HepG2 (cell line): ENCODE measurements around the gene SKI. TPM values are rescaled to one million over a fixed set of nuclear protein-coding genes. Genes with fewer than 3 reads are reported as not detected.

ENCODE experiments used
- GABPB1 ChIP-seq: IDR thresholded peaks from 2 replicates; pipeline ENCODE4 v1.6.1; 2016; ENCODE audit warnings: mild to moderate bottlenecking, missing genetic modification reagents, moderate library complexity, missing compliant biosample characterization
- GTF2F1 ChIP-seq: fragments of 150-350 bp; IDR thresholded peaks from 2 replicates; pipeline ENCODE4 v1.6.1; 2014; ENCODE audit warnings: low read length
- IKZF1 ChIP-seq: fragments of 450-650 bp; IDR thresholded peaks from 2 replicates; pipeline ENCODE4 v1.7.1; 2016
- MAZ ChIP-seq, 2 experiments: sonication (generic) in 1 of 2; formaldehyde crosslinking in 1 of 2; IDR thresholded peaks; 2 replicates each; pipeline versions ENCODE4 v1.5.0 to v1.6.1; 2012 to 2020; ENCODE audit warnings: low read depth in 2 of 2, mild to moderate bottlenecking in 2 of 2, borderline replicate concordance in 1 of 2, improper control_type of control experiment in 1 of 2, low read length in 1 of 2, missing genetic modification reagents in 1 of 2, moderate library complexity in 1 of 2
- NFIB ChIP-seq: sonication (generic); formaldehyde crosslinking; IDR thresholded peaks from 2 replicates; pipeline ENCODE4 v1.9.0; 2021; ENCODE audit warnings: missing genetic modification reagents, mild to moderate bottlenecking, borderline replicate concordance
- PBX3 ChIP-seq: sonication (generic); formaldehyde crosslinking; IDR thresholded peaks from 2 replicates; pipeline ENCODE4 v1.8.1; 2023; ENCODE audit warnings: missing genetic modification reagents, inconsistent platforms, borderline replicate concordance
- SMAD3 ChIP-seq: sonication (generic); formaldehyde crosslinking; IDR thresholded peaks from 2 replicates; pipeline ENCODE4 v1.4.0; 2020; ENCODE audit warnings: missing genetic modification reagents
- TARDBP ChIP-seq: sonication (generic); formaldehyde crosslinking; IDR thresholded peaks from 2 replicates; pipeline ENCODE4 v1.8.0; 2022; ENCODE audit warnings: mild to moderate bottlenecking, missing genetic modification reagents
- ZBTB40 ChIP-seq, 2 experiments: fragments of 450-650 bp in 1 of 2; sonication (generic) in 1 of 2; formaldehyde crosslinking in 1 of 2; IDR thresholded peaks; 2 replicates each; pipeline versions ENCODE4 v1.6.1 to v1.8.0; 2016 to 2022; ENCODE audit warnings: antibody characterized with exemption in 1 of 2, mild to moderate bottlenecking in 1 of 2, missing genetic modification reagents in 1 of 2
- ZMYM3 ChIP-seq: sonication (generic); formaldehyde crosslinking; IDR thresholded peaks from 2 replicates; pipeline ENCODE4 v1.5.1; 2020; ENCODE audit warnings: mild to moderate bottlenecking, missing genetic modification reagents
- ZNF580 ChIP-seq: IDR thresholded peaks from 2 replicates; pipeline ENCODE4 v1.6.1; 2016; ENCODE audit warnings: low read depth, borderline replicate concordance
- ZNF615 ChIP-seq: sonication (generic); formaldehyde crosslinking; IDR thresholded peaks from 2 replicates; pipeline ENCODE4 v1.5.0; 2020; ENCODE audit warnings: mild to moderate bottlenecking, missing genetic modification reagents, borderline replicate concordance
- ZNF747 ChIP-seq: sonication (generic); formaldehyde crosslinking; IDR thresholded peaks from 2 replicates; pipeline ENCODE4 v1.8.1; 2023; ENCODE audit warnings: missing genetic modification reagents, mild to moderate bottlenecking, borderline replicate concordance
- polyA plus RNA-seq, 8 experiments: library from polyadenylated mRNA; depleted of rRNA in 3 of 8; stranded (reverse) in 7 of 8; unstranded in 1 of 8; fragments of >200 nt; fragmentation: Illumina TruSeq in 4 of 8; extraction: Trizol in 4 of 8; gene quantifications; 2 replicates each; pipeline versions ENCODE4 v1.2.1 to v1.2.3, GENCODE V29; 2011 to 2016; ENCODE audit warnings: low read depth in 4 of 8, missing spikeins in 1 of 8, mixed read lengths in 1 of 8; ENCODE audit not compliant: insufficient read depth in 1 of 8
- total RNA-seq, 5 experiments: library from RNA; depleted of rRNA; stranded (reverse); fragments of >200 nt; fragmentation: Illumina TruSeq; extraction: Trizol; gene quantifications; 2 replicates each; pipeline ENCODE4 v1.2.3, GENCODE V29; 2016; ENCODE audit warnings: low read depth in 1 of 5
- TF ChIP-seq, protein P1 (sequence below): sonication (generic); formaldehyde crosslinking; IDR thresholded peaks from 2 replicates; pipeline ENCODE4 v1.9.0; 2021; ENCODE audit warnings: missing genetic modification reagents, borderline replicate concordance

SKI gene
- total and polyA plus RNA-seq, 2 of the 13 experiments (the other 11 are each of a cell fraction or from before 2014, with no cell fraction given), result 4.7 to 6.9 TPM

GRCh38 chr1:2270260-2271100 lies 42.4 kb downstream of the SKI start (continued):
- TF ChIP-seq ZBTB40 (IDR thresholded peaks at IDR 0.05) (no peak), ZBTB40 (CRISPR knock-in tag; IDR thresholded peaks at IDR 0.05) (no peak), ZMYM3 (CRISPR knock-in tag) (no peak), MAZ (IDR thresholded peaks at IDR 0.05; ENCODE audit: borderline replicate concordance, low read depth, low read length) (no peak), MAZ (CRISPR knock-in tag; IDR thresholded peaks at IDR 0.05; ENCODE audit: low read depth) (peak; percentile 60; the same call in 1 of the 2 replicates), PBX3 (CRISPR knock-in tag) (no peak), TARDBP (CRISPR knock-in tag) (peak; percentile 66; the same call in 1 of the 2 replicates), GTF2F1 (no peak), ZNF615 (CRISPR knock-in tag) (no peak), ZNF580 (no peak), ZNF747 (peak; percentile 63; the same call in 1 of the 2 replicates), IKZF1 (no peak), NFIB (no peak), SMAD3 (CRISPR knock-in tag) (no peak), GABPB1 (CRISPR knock-in tag) (peak; percentile 14; the same call in 1 of the 2 replicates)
- TF ChIP-seq, protein P1, sequence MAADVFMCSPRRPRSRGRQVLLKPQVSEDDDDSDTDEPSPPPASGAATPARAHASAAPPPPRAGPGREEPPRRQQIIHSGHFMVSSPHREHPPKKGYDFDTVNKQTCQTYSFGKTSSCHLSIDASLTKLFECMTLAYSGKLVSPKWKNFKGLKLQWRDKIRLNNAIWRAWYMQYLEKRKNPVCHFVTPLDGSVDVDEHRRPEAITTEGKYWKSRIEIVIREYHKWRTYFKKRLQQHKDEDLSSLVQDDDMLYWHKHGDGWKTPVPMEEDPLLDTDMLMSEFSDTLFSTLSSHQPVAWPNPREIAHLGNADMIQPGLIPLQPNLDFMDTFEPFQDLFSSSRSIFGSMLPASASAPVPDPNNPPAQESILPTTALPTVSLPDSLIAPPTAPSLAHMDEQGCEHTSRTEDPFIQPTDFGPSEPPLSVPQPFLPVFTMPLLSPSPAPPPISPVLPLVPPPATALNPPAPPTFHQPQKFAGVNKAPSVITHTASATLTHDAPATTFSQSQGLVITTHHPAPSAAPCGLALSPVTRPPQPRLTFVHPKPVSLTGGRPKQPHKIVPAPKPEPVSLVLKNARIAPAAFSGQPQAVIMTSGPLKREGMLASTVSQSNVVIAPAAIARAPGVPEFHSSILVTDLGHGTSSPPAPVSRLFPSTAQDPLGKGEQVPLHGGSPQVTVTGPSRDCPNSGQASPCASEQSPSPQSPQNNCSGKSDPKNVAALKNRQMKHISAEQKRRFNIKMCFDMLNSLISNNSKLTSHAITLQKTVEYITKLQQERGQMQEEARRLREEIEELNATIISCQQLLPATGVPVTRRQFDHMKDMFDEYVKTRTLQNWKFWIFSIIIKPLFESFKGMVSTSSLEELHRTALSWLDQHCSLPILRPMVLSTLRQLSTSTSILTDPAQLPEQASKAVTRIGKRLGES (CRISPR knock-in tag), result no peak
